HUES48 (cell line): ENCODE data around the gene HOXA13.

Experiments
- H3K27ac ChIP-seq: one replicate; pipeline ENCODE4 v1.7.0; 2013; ENCODE audit warnings: low read depth, low read length, inconsistent platforms
- H3K27me3 ChIP-seq: 2 replicates; pipeline ENCODE4 v1.6.1; 2013; ENCODE audit warnings: mild to moderate bottlenecking, low read length; ENCODE audit not compliant: control insufficient read depth, insufficient read depth
- H3K36me3 ChIP-seq: 2 replicates; pipeline ENCODE4 v1.6.1; 2013; ENCODE audit warnings: low read length; ENCODE audit not compliant: control insufficient read depth, insufficient read depth
- H3K4me1 ChIP-seq: 2 replicates; pipeline ENCODE4 v1.6.1; 2013; ENCODE audit warnings: mild to moderate bottlenecking, low read length; ENCODE audit not compliant: control insufficient read depth, insufficient read depth
- H3K4me3 ChIP-seq: 2 replicates; pipeline ENCODE4 v1.5.1; 2013; ENCODE audit warnings: mild to moderate bottlenecking, low read depth, low read length
- H3K9ac ChIP-seq: 2 replicates; pipeline ENCODE4 v1.6.1; 2013; ENCODE audit warnings: mild to moderate bottlenecking, low read depth, low read length, moderate library complexity
- H3K9me3 ChIP-seq: 2 replicates; pipeline ENCODE4 v1.6.1; 2013; ENCODE audit warnings: low read length; ENCODE audit not compliant: control insufficient read depth, insufficient read depth

Gene HOXA13

DNA sequence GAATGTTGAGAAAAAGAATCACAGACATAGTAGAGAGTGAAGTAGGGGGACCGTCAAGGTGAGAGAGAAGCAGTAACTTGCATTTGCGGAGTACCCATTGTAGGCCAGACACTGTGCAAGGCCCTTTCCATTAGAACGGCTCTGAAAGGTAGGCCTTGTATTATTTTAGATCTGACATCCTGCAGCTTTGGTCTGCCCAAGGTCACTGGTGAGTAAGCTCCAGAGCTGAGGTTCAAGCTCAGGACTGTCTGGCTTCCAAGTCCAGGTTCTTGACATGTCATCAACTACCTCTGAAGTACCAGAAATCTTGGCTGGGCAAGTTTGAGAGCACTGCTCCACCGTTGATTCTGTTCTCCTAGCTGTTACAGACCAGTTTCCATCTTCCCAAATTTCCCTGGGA lies 29.6 kb upstream of the HOXA13 start:
- H3K9ac ChIP-seq, result no peak overlapping the region
- H3K27ac ChIP-seq, result no peak overlapping the region
- H3K4me1 ChIP-seq, result peaks cover 7% of the 10 kb centered on the region
- no peak overlapping the region for H3K4me3 ChIP-seq
- H3K36me3 ChIP-seq, result no peaks in the 10 kb centered on the region
- H3K9me3 ChIP-seq, result no peaks in the 10 kb centered on the region
- H3K27me3 ChIP-seq, result peaks cover 90% of the 10 kb centered on the region

DNA sequence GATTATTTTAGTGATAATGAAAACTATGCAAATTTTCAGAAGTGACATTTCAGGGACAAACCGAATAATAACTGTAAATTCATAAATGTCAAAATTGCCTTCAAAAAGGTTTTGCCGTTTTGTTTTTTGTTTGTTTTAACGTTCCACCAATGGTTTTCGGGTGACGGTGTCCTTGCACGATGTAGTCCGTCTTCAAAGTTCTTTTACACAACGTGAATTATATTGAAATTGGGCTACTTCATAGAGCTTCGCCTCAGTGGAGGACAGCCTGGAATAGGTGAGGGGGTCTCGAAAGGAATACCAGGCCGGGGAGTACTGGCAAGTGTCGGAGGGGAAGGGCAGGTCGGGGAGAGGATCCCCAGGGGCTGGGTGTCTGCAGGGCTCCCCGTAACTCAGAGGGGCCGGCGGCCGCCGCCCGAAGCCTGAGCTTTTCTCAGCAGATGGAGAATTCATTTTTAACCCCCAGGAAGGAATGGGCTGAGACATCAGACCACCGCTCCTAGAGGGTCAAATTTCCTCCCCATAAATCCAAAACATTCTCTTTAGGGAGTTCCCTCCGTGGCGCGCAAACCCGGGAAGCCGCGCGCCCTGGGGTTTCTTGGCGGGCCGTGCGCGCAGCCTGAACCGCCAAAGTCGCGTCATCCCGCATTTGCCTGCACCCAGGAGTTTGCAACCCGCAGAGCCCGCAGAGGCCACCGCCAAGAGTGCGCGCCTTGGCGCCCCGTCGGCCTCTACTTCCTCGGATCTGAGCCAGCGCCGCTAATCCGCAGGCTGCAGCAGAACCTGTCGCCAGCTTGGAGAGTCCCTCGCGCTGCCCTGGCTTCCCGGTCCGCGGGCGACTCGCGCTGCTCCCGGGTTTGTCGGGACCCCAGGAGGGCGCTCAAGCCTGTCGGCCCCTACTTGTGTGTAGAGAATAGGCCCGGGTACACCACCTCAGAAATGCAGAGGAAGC lies 25.4 kb upstream of the HOXA13 start:
- Histone ChIP-seq H3K27ac (no peak overlapping the region), H3K27me3 (peaks cover 100% of the 10 kb centered on the region), H3K36me3 (no peaks in the 10 kb centered on the region), H3K4me3 (peak overlapping the region; percentile 49; the same call in 1 of the 2 replicates), H3K9me3 (no peaks in the 10 kb centered on the region), H3K9ac (no peak overlapping the region), H3K4me1 (peaks cover 30% of the 10 kb centered on the region)

DNA sequence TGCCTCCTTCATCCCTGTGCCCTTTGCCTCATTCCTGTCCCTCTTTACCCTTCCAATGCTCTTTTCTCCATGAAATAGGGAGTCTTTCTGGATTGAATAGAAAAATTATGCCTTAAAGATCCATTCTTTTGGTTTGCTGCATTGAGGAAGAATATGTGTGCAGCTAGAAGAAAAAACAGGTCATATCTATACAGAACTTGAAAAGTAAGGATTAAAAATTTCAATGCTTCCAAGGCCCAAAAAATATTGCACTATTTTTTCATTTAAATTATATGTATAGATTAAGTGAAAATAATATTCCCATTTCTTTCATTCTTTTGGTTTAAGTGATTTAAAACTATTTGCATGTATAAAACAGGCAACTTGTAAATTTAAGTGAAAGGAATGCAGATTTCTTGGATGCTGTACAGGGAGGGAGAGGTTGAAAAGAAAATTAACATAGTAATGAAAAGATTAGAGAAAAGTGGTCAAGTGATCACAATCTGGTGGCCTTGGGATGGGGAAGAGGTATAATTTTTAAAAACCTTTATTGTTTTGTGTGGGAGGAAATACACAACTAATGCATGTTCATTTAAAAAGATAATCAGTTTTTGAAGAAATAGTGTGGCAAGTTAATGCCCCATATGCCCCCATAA lies 24.2 kb upstream of the HOXA13 start:
- H3K9ac ChIP-seq, result no peak overlapping the region
- H3K27ac ChIP-seq, result no peak overlapping the region
- H3K4me3 ChIP-seq, result no peak overlapping the region
- H3K9me3 ChIP-seq, result no peaks in the 10 kb centered on the region
- H3K27me3 ChIP-seq, result peaks cover 100% of the 10 kb centered on the region
- no peaks in the 10 kb centered on the region for H3K36me3 ChIP-seq
- H3K4me1 ChIP-seq, result peaks cover 30% of the 10 kb centered on the region

DNA sequence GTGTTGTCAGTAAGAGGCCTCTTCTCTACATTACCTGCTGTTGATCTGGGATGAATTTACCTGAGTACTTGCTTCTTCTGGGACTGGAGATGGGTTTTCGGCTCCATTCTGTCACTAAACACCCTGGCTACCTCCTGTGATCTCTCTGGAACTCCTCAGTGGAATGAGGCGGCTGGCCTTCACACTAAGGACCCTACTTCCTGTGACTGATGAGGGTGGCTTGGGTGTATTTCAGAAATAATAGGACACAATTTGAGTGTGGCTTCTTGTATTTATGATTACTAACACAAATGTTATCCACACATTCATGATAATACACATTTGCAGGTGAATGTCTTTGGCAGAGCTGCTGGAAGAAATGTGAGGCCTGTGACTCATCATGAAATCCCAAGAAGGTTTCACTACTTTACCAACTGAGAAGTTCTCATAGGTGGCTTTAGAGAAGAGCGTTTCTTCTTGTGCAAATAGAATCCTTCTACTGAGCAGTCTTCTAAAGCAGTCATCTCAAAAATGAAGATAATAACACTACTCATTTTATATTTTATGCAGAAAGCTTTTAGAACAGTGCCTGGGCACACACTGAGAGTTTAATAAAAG lies 21.4 kb upstream of the HOXA13 start:
- Histone ChIP-seq H3K27me3 (peaks cover 99% of the 10 kb centered on the region), H3K4me3 (no peak overlapping the region)

DNA sequence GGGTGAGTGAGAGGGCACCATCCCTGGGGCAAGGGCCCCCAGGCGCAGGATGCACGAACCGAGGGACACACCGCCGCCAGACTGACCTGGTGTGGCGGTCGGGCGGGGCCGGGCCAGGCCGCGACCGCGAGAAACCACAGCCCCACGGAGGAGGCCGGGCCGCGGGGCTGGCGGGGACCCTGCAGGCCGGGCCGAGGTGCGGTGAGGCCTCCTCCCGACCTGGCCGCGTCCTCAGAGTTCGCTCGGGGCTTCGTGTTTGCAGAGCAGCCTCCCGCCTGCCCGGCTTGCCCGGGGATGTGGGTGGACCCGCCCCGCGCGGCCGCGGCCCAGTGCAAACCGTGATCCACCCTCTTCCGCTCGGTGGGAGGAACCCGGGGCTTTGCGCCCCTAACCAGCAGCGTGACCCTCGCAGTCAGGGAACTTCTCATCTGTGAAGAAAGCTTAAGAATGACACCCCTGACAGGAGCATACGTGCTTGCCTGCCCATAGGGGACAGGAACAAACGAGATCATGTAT lies 20.6 kb upstream of the HOXA13 start:
- Histone ChIP-seq H3K27ac (no peak overlapping the region), H3K27me3 (peaks cover 99% of the 10 kb centered on the region), H3K4me3 (no peak overlapping the region), H3K36me3 (no peaks in the 10 kb centered on the region), H3K9ac (no peak overlapping the region), H3K4me1 (peaks cover 37% of the 10 kb centered on the region), H3K9me3 (no peaks in the 10 kb centered on the region)

More for the DNA sequence above, 21.4 kb upstream of the HOXA13 start:
- Histone ChIP-seq H3K4me1 (peaks cover 32% of the 10 kb centered on the region), H3K9ac (no peak overlapping the region), H3K27ac (no peak overlapping the region), H3K9me3 (no peaks in the 10 kb centered on the region), H3K36me3 (no peaks in the 10 kb centered on the region)

DNA sequence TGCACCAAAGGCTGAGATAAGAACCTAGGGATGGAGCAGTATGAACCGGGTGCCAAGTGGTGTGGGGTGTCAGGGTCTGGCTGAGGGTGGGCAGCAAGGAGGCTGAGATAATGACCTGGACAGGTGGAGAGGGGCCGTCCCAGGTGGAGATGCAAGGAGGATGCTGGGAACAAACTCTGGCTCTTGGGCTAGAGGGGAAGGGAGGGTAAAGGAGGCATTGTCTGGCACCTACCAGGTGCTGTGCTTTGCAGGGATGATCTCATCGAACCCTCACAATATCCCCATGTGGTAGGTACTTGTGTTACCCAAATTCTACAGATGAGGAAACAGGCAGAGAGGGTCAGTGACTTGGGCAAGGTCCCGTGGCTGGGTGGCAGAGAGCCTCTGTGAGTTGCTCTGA lies 19.9 kb upstream of the HOXA13 start:
- H3K27ac ChIP-seq, result no peak overlapping the region

DNA sequence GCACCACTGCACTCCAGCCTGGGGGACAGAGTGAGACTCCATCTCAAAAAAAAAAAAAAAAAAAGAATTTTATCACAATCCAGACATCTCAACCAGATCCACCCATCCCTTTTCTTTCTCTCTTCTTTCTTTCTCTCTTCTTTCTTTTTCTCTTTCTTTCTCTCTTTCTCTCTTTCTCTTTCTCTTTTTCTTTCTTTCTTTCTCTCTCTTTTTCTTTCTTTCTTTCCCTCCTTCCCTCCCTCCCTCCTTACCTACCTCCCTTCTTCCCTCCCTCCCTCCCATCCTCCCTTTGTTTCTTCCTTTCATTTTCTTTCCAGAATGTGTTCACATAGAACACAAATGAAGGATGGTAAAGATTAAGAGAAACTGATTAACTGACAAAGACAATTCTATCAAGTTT lies 18.1 kb upstream of the HOXA13 start:
- Histone ChIP-seq H3K27ac (no peak overlapping the region), H3K27me3 (peaks cover 99% of the 10 kb centered on the region), H3K4me1 (peaks cover 37% of the 10 kb centered on the region), H3K4me3 (no peak overlapping the region), H3K9ac (no peak overlapping the region), H3K9me3 (no peaks in the 10 kb centered on the region), H3K36me3 (no peaks in the 10 kb centered on the region)

More for the DNA sequence above, 19.9 kb upstream of the HOXA13 start:
- Histone ChIP-seq H3K4me3 (no peak overlapping the region), H3K9ac (no peak overlapping the region), H3K27me3 (peaks cover 99% of the 10 kb centered on the region), H3K4me1 (peaks cover 37% of the 10 kb centered on the region), H3K9me3 (no peaks in the 10 kb centered on the region), H3K36me3 (no peaks in the 10 kb centered on the region)

DNA sequence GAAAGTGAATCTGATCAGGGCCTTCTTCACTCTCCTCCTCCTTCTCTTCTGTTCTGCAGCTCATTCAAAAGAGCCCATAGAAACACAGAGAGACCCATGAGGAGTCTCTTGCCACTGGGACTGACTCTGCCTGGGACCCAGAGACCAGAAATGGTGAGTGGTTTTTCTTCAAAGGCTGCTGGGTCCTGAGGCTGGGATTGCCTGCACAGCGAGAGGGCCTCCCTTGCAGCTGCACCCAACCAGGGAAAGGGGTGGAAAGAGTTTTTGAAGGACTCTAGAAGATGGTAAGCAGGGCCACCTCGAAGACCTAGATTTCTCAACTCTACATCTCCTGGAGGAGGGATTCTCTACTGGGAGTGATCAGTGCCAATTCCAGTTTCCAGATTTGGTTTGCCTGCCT lies 15.5 kb upstream of the HOXA13 start:
- H3K36me3 ChIP-seq, result no peaks in the 10 kb centered on the region
- no peak overlapping the region for H3K9ac ChIP-seq
- H3K27ac ChIP-seq, result no peak overlapping the region
- peaks cover 34% of the 10 kb centered on the region for H3K4me1 ChIP-seq
- H3K9me3 ChIP-seq, result no peaks in the 10 kb centered on the region
- peaks cover 99% of the 10 kb centered on the region for H3K27me3 ChIP-seq
- no peak overlapping the region for H3K4me3 ChIP-seq

DNA sequence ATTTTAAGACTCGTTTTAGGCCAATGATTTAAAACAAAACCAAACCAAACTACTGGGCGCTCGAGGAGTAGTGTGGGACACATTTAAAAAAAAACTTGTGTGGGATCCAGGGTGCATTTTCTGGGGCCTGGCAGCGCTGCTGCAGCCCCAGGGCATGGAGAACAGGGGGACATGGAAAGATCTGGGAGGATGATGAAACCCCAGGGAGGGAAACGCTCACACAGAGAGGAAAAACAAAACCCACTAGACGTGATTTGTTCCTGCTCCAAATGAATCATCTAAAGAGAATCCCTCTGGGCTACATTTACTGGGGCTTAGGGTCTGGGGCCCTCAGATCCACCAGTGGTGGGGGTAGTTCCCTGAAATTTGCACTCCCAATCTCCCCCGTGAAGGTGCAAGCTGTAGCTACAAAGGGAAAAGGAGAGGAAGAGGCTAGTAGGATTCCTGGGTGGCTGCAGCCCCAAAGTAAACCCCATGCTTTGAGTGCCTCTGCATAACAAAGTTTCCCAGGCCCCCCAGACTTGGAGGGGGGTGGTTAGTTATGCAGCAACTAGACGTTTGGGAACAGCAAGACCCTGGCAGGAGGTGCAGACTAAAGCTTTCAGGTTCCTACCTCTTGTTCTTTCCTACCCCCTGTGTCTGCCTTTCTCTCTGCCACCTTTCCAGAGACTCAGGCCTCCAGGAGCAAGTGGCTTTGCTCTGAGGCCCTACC lies 14.5 kb upstream of the HOXA13 start:
- Histone ChIP-seq H3K27me3 (peaks cover 99% of the 10 kb centered on the region), H3K4me3 (no peak overlapping the region), H3K27ac (no peak overlapping the region), H3K9me3 (no peaks in the 10 kb centered on the region), H3K9ac (no peak overlapping the region), H3K36me3 (no peaks in the 10 kb centered on the region), H3K4me1 (peaks cover 34% of the 10 kb centered on the region)

DNA sequence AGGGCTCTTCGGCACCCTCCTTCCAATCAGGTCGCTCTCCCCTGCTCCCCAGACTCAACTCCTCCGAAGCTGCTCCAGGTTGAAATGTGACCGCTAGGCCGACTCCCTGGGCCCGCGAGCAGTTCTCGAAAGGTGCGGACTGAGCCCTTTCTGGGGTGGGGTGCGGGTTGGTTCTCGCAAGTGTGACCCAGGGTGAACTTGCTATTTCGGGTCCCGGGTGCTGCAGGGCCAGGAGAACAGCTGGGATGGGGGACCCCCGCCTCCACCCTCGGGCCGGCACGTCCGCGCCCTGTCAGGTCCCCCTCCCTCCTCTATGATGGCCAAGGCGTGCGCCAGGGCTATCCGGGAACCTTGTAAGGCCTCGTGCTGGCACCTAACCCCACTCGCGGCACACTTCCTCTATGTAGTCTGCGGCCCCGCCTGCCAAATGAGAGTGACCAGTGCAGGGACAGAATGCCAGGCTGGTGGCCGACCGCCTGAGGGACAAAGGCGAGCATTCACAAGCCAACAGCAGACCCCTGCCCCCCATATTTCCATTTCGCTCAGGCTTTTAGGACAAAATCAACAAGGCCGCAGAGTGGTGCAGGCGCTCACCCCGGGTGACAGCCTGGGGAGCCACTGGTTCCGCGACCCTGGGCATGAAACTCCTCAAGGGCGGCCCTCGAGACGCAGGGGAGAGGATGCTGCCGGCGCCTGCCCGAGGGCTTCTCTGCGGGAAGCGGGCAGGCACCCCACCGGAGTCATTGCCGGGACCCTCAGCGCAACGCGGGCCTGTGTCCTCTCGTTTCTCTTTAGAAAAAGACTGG lies 13.7 kb upstream of the HOXA13 start:
- peaks cover 99% of the 10 kb centered on the region for H3K27me3 ChIP-seq
- H3K9me3 ChIP-seq, result no peaks in the 10 kb centered on the region
- H3K9ac ChIP-seq, result no peak overlapping the region
- peaks cover 34% of the 10 kb centered on the region for H3K4me1 ChIP-seq
- no peak overlapping the region for H3K27ac ChIP-seq
- no peaks in the 10 kb centered on the region for H3K36me3 ChIP-seq
- no peak overlapping the region; the same call in 1 of the 2 replicates for H3K4me3 ChIP-seq
